GM19467 (cell line): ENCODE data around the gene SLMAP.
"Not testable (repeated sequence)": the region's sequence is repeated elsewhere in the genome, so short reads cannot be mapped to it uniquely, and the experiment has no call there.

ENCODE experiments used
- ATAC-seq: cut with Tn5 transposase; IDR thresholded peaks from one replicate; pipeline ENCODE4 v1.9.1; 2021; ENCODE audit warnings: mild to moderate bottlenecking, moderate library complexity; ENCODE audit not compliant: unreplicated experiment

The SLMAP gene

DNA sequence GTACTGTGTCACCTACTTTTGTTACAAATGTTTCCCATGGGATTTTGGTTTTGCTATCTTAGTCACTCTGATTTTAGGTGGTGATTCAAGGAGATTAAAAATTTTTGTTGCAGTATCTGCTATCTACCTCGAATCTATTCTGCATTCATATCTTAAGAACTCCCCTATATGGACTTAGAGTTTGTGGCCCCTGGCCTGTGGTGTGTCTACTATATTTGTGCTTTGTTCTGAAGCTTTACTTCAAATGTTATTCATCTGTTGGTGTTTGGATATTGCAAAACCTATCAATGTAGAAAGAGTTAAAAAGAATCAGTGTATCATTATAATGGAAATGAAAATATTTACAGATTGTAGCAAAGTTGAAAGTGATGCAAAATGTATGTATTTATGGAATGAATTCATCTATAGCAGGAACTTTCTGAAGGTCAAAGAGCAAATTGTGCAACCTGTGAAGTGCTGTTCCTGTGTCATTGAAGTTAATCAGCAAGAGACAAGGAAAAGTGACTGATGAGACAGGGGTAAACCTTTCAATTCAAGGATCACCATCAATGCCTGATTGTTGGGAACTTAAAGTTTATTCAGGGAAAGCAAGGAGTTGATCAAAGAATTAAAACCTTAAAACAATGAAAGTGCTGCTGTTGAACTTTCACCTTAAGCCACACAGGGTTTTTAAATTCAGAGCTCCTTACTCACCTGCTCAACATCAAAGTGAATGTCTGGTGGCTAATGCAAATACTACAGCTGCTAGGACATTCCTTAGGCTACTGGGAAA, 71.0 kb downstream of the SLMAP start:
- ATAC-seq = no peak

DNA sequence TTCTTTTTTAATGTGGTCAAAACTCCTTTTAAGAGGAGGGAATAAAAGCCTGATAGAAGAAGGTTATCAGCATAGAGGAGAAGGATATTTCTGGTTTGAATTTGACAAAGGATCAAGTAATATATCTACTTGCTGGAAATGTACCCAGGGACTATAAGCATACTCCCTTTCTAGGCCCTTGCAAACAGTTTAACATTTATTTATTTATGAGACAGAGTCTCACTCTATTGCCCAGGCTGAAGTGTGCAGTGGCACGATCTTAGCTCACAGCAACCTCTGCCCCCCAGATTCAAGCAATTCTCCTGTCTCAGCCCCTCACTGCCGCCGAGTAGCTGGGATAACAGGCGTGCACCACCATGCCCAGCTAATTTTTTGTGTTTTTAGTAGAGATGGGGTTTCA, 71.6 kb downstream of the SLMAP start:
- ATAC-seq = no peak

DNA sequence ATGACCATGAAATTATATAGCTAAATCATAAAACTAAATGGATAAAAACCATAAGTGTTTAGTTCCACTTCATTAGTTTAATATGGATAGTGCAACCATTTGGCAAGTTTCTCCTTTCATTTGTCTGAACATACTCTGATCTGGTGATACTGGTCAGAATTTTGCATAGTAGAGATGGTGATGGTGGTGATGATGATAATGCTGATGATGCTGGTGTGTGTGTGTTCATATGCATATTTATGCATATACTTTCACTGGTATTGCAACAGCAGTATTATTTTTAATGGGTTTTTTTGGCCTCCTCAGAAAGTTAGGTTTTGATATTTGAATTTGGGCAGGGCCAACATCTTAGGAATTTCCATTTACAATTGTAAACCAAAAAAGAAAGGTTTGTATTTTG, 76.4 kb downstream of the SLMAP start:
- no peak for ATAC-seq

DNA sequence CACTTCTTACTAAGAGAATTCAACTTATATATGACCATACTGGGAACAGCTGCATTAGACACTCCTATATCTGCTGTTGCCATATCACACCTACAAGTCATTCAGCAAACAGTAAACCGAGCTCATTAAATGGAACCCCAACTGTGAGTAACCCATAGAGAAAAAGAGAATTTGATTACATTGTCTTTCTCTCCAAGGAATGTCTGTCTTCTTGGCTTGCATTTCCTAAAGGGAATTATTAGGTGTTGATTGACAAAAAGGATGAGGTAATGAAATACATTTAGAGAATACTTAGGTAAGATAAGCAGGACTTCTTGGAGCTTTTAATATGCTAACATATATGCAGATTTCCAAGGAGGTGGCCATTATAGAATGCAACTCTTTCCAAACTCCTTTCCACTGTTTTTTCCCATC, 76.8 kb downstream of the SLMAP start:
- ATAC-seq = no peak

DNA sequence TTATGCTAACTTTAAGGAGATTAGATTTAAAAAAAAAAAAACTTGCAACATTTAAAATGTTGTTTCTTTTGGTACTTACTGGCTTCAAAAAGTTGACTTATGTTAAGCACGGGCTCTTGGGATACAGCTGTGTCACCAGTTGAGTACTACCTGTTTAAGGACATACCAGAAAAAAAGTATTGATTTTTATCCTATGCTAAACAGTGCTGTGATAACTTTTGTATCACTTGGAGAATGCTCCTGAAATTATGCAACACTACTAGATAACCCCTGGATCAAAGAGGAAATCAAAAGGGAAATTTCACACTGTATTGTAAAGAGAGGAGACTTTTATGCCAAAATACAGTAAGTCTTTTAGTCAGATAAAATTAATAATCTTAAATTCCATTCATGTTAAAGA, 77.7 kb downstream of the SLMAP start:
- no peak for ATAC-seq

DNA sequence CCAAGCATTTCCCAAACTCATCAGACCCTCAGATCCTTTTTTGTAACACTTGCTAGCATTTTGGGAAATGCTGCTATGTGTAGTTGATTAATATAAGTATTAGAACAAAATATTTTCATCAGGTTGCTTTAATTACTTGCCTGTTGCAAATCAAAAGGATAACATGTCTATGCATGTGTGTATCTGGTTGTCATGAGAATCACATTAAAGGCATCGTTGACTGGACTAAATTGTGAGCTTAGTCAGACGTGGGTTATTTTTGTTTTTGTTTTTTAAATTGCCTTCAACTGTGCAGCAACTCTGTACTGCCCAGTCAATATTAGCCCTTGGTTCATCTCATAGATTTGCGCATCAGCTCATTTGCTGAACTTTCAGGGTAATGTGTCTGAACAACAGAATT, 81.6 kb downstream of the SLMAP start:
- ATAC-seq = no peak

DNA sequence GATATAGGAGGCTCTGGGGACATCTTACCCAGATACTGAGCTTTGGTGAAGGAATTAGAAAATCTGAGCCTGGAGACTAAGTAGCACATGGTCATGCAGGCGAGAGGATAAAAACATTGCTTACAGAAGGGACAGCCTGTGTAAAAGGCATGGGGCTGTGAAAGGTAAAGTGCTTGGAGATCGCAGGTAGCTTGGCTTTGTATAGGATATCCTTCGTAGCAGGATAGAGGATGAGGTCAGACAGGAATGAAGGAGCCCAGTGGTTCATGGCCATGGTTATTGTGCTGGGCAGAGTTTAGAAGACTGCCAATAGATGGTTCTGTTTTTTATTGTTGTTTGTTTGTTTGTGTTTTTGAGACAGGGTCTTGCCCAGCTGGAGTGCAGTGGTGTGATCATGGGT, 82.5 kb downstream of the SLMAP start:
- ATAC-seq = no peak

DNA sequence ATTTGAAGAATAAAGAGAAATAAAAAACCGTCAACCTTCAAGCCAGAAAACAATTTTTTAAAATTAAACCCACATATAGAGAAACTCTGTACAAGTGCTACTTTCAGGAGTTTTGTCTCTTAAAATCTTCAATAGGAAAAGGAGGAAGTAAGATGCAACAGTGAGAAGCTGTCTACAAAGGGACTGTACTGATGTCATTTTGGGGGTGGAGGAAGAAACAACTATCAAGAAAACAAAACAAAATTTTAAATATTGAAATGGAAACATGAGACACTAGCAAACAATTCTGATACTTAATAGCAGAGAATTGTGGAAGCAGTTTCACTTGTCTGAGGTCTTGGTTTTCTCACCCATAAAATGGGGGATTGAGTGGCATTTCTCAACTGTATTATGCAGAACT, 84.4 kb downstream of the SLMAP start:
- no peak for ATAC-seq

DNA sequence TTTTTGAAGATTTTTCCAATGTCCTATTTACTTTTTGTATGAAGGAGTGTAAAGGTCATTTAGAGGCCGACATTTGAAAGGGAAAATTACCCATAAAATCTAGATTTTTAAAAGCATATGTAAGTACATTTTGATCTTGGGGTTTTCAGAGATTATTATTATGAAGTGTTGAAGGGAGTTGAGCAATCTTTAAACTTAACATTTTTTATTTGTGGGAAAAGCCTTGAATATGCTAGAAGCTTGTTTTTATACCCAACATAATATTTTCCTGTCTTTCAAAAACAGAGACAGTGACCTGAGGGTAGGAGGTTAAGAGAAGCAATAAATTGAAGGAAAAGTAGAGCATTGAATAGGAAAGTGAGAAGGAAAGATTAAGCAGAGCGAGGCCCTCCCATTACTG, 85.7 kb downstream of the SLMAP start:
- no peak for ATAC-seq

DNA sequence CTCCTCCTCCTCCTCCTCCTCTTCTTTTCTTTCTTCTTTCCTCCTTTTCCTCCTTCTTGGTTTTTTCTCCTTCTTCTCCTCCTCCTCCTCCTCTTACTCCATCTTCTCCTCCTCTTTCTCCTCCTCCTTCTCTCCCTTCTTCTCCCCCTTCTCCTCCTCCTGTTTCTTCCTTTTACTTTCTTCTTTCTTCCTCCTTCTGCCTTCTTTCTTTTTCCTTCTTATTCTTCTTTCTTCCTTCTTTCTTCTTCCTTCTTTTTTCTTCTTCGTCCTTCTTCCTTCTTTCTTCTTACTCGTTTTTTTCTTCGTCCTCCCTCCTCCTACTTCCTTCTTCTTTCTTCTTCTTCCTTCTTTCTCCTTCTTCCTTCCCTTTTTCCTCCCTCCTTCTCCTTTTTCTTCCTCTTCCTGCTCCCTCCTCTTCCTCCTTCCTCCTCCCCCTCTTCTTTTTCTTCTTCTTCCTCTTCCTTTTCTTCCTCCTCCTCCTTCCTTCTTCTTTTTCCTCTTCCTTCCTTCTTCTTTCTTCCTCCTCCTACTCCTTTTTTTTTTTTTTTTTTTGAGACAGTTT, 92.1 kb downstream of the SLMAP start:
- ATAC-seq = no peak

DNA sequence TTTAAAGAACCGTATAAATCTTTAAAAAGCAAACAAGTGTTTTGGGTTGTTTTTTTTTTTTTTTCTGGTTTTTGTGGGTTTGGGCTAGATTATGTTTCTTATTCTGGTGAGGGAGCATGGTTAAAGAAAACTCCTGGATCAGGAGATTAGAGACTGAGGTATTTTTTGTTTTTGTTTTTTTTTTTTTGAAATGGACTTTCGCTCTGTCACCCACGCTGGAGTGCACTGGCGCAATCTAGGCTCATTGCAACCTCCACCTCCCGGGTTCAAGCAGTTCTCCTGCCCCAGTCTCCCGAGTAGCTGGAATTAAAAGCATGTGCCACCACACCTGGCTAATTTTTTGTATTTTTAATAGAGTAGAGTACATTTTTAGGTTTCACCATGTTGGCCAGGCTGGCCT, 95.2 kb downstream of the SLMAP start:
- no peak for ATAC-seq

DNA sequence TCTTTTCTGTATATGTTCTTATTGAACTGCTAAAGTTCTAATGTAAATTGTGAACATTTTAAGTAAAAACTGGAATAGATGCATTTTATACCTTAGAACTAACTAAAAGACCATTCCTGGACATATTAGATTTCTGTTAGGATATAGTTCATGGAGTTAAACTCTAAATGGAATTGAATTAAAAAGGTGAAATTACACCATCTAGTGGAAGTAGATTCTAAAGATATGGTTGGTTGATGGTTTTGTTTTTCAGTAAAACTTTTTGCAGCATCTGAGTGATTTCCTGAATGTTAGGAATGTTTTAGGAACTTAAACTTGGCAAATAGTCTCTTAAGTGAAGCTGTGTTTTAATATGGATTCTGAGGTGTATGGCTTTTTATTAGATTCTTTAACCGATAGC, 96.8 kb downstream of the SLMAP start:
- no peak for ATAC-seq

DNA sequence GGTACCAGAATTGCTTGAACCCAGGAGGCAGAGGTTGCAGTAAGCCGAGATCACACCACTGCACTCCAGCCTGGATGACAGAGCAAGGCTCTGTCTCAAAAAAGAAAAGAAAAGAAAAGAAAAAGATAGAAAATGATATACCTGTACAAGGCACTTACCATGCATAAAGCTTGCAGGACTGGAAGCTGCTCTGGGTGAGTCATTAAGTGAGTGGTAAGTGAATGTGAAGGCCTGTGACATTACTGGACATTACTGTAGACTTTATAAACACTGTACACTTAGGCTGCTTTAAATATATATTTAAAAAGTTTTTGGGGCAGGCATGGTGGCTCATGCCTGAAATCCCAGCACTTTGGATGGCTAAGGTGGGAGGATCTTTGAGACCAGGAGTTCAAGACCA, 99.2 kb downstream of the SLMAP start:
- no peak for ATAC-seq

DNA sequence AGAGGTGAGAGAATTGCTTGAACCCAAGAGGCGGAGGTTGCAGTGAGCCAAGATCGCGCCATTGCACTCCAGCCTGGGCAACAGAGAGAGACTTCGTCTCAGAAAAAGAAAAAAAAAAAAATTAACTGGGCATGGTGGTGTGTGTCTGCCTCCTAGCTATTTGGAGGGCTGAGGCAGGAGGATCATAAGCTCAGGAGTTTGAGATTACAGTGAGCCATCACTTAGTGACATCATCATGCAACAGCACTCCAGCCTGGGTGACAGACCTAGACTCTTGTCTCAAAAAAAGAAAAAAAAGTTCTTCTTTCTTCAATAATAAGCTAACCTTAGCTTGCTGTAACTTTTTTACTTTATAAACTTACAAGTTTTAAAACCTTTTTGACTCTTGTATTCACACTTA, 99.8 kb downstream of the SLMAP start:
- no peak for ATAC-seq

DNA sequence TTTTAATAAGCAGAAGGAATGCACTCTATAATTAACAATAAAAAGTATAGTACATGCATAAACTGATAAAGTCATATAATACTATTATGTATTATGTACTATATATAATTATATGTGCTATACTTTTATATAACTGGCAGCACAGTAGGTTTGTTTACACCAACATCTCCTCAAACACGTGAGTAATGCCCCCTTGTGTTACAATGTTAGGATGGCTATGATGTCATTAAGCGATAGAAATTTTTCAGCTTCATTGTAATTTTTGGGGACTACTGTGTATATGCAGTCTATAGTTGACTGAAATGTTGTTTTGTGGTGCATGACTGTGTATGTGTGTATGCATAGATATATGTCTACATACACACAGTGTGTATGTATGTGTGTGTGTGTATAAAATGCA, 100.6 kb downstream of the SLMAP start:
- ATAC-seq = no peak

DNA sequence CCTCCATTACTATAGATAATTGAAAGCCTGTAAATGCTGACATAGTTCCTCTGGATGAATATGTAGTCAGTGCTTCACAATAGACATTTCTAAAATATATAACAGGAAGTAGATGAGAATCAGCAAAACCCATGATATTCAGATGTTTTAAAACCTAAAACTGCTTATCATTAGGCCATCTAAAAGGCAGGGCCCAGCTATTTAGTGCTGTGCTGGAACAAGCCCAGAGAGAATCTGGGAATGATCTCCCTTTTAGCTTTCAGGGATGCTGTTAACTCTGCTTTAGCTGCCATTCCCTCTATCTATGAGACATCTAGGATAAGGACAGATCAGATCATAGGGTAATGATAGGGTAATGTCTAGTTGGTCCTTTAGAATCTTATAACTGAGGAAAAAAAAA, 106.8 kb downstream of the SLMAP start:
- ATAC-seq = no peak

DNA sequence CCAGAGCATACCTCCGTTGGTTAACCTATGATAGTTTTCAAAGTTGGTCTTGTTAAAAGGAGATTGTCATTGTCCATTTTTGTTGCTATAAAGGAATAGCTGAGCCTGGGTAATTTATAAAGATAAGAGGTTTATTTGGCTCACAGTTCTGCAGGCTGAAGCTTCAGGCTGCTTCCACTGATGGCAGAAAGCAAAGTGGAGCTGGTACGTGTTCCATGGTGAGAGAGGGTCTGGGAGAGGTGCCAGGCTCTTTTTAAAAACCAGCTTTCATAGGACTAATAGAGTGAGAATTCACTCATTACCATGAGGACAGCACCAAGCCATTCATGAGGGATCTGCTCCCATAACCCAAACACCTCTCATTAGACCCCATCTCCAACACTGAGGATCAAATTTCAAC, 107.3 kb downstream of the SLMAP start:
- no peak for ATAC-seq

DNA sequence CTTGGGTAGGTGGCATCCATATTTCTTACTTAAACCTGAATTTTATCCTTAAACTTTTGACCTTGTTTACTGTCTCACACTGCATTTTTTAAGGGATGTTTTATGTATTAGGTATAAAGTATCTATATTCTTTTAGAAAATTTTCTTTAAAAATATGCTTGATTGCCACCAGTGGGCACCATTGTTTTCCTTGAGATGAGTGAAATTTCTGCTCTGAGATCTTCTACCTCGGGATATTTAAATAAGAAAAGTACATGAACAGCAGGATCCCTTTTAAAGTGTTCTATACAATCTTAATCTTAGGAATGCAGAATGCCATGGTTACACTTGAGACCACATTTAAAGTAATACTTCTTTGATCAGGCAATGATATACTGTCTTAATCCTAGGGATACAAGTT, 108.7 kb downstream of the SLMAP start:
- no peak for ATAC-seq

DNA sequence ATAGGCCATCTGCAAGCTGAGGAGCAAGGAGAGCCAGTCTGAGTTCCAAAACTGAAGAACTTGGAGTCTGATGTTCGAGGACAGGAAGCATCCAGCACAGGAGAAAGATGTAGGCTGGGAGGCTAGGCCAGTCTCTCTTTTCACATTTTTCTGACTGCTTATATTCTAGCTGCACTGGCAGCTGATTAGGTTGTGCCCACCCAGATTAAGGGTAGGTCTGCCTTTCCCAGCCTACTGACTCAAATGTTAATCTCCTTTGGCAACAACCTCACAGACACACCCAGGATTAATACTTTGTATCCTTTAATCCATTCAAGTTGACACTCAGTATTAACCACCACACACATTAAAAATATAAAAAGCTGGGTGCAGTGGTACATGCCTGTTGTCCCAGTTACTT, 113.0 kb downstream of the SLMAP start:
- ATAC-seq = not testable (repeated sequence)

DNA sequence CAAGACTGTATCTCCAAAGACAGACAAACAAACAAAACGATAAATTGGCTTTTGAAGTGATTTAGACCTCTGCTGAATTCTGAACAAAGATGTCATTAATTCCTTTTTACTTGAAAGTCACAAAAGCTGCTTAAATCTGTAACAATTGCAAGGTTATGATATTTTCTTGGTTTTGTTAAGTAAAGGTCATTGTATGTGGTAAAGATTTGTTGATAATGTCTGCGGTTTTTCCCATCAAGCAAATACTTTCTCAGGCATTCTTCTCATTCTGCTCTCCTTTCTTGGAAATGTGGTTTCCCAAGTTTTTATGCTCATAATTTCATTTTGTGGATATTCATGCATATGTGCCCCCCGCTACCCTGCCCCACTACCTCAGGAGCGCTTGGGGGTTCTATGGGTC, 116.5 kb downstream of the SLMAP start:
- no peak for ATAC-seq

DNA sequence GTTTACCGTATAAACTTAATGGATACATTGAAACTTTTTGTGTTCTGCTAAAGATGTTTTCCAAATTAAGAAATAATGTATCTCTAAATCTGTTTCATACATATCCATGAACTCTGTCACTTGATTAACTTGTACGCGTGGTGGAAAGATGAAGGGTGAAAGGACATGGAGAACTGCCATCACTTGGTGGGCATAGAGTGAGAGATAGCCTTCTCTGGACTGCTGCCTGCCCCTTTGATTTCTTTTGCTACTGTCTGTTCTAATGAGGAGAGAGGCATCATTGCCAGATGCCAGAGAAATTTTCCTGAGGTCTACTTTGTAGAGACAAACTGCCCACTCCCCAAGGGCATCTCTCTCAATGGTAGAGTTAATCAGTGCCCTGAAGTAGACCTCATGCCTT, 120.5 kb downstream of the SLMAP start:
- no peak for ATAC-seq

DNA sequence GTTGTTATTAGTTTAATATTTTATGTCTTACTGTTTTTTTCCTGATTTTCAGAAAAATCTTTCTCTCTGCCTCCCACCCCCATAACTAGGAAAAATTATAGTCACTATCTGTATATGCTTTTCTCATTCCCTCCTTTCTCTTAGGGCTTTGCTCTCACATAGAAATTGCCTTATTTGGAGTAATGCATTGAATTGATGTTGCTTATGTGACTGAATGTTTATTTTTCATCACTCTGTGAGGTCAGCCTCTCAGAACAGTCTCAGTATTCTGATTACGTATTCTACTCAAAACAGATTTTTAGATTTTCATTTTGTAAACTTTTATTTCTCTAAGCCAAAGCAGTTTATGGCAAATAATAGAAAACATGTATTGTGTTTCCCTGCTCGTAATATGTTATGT, 121.0 kb downstream of the SLMAP start:
- no peak for ATAC-seq

DNA sequence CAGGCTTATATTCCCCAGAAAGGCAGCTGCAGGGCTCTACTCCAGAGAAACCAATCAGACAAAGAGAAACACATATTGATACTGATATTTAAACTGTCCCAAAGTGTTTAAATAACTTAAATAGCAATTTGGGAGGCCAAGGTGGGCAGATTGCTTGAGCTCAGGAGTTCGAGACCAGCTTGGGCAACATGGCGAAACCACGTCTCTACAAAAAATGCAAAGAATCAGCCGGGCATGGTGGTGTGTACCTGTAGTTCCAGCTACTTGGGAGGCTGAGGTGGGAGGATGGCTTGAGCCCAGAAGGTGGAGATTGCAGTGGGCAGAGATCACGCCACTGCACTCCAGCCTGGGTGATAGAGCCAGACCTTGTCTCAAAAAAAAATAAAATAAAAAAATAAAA, 128.3 kb downstream of the SLMAP start:
- not testable (repeated sequence) for ATAC-seq
